ENCODE measurements around the gene NEK10. TPM values are rescaled to one million over a fixed set of nuclear protein-coding genes. Genes with fewer than 3 reads are reported as not detected.

Gene NEK10
- total RNA-seq, 4 donors from 2014 or later = 1.6 to 2.6 (median 2.0) TPM

DNA sequence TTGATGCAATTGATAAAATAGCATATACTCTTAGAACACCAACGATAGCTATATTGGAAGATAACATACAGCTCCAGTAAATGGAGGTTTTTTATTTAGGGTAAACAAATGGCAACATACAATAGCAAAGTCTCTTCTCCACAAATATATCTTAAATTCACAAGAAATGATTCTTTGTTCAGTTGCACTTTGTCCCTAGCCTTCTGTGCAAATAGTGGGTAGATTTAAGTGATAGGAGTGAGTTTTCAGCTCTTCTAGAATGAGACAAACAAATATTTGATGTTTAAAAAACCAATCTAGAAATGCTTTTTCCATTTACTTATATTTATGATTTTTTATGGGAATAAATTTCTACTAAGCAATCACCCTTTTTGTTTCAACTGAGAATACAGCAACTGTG is 253.8 kb downstream of the NEK10 start:
- H3K36me3 ChIP-seq = no peaks in the 10 kb centered on the region
- H3K4me1 ChIP-seq = no peaks in the 10 kb centered on the region
- H3K27ac ChIP-seq = no peak overlapping the region
- H3K27me3 ChIP-seq = no peaks in the 10 kb centered on the region
- no peak overlapping the region for H3K4me3 ChIP-seq (replicated peaks in 1 of 3)
- no peak for DNase-seq
- intact Hi-C loops (cut with DNase I) = no loop called here
- TF ChIP-seq, protein P1, sequence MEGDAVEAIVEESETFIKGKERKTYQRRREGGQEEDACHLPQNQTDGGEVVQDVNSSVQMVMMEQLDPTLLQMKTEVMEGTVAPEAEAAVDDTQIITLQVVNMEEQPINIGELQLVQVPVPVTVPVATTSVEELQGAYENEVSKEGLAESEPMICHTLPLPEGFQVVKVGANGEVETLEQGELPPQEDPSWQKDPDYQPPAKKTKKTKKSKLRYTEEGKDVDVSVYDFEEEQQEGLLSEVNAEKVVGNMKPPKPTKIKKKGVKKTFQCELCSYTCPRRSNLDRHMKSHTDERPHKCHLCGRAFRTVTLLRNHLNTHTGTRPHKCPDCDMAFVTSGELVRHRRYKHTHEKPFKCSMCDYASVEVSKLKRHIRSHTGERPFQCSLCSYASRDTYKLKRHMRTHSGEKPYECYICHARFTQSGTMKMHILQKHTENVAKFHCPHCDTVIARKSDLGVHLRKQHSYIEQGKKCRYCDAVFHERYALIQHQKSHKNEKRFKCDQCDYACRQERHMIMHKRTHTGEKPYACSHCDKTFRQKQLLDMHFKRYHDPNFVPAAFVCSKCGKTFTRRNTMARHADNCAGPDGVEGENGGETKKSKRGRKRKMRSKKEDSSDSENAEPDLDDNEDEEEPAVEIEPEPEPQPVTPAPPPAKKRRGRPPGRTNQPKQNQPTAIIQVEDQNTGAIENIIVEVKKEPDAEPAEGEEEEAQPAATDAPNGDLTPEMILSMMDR (IDR thresholded peaks at IDR 0.05) = no peak
- no peak for TF ChIP-seq POLR2A (IDR thresholded peaks at IDR 0.05)
- H3K9me3 ChIP-seq = no peaks in the 10 kb centered on the region
- 88 to 95% methylated on average over 1 of the region's 1 CpG for WGBS, 2 donors

DNA sequence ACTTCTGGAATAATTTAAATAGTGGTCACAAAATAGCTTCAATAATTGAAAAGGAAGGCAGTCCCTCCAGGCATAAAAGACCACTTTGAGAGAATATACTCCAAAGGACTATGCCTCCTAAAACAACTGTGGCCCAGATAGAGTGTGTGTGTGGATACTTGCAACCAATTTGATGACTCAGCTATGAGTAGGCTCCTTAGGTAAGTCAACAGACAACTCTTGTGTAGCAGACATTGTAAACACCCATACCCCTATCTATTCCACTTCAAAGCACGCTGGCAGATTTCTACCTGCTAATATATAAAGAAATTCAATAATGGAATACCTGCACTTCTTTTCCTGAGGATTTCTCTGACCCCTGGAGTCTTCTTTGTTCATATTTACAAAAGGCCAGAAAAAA is 254.5 kb downstream of the NEK10 start:
- WGBS, 2 donors = 39 to 53% methylated on average over 1 of the region's 1 CpG
- Histone ChIP-seq H3K27me3 (no peaks in the 10 kb centered on the region), H3K36me3 (no peaks in the 10 kb centered on the region), H3K27ac (no peak overlapping the region), H3K4me3 (replicated peaks in 1 of 3) (no peak overlapping the region), H3K4me1 (no peaks in the 10 kb centered on the region), H3K9me3 (no peaks in the 10 kb centered on the region)
- TF ChIP-seq, protein P1 (IDR thresholded peaks at IDR 0.05) = no peak
- TF ChIP-seq POLR2A (IDR thresholded peaks at IDR 0.05) = no peak
- intact Hi-C loops (cut with DNase I) = no loop called here
- DNase-seq = no peak

- no peaks in the 10 kb centered on the region for H3K9me3 ChIP-seq
- no peaks in the 10 kb centered on the region for H3K27me3 ChIP-seq
- no peaks in the 10 kb centered on the region for H3K4me1 ChIP-seq
- intact Hi-C loops (cut with DNase I) = no loop called here
- no peak for DNase-seq
- WGBS, 2 donors = 88 to 90% methylated on average over 2 of the region's 2 CpGs
- TF ChIP-seq, protein P1 (IDR thresholded peaks at IDR 0.05) = no peak
- TF ChIP-seq POLR2A (IDR thresholded peaks at IDR 0.05) = no peak
- H3K36me3 ChIP-seq = no peaks in the 10 kb centered on the region
- H3K4me3 ChIP-seq (replicated peaks in 1 of 3) = no peak overlapping the region
- H3K27ac ChIP-seq = no peak overlapping the region
Observed at GRCh38 chr3:27114129-27114528, 255.1 kb downstream of the NEK10 start.

- Histone ChIP-seq H3K27ac (no peak overlapping the region), H3K36me3 (no peaks in the 10 kb centered on the region), H3K27me3 (no peaks in the 10 kb centered on the region), H3K4me3 (replicated peaks in 1 of 3) (no peak overlapping the region), H3K9me3 (no peaks in the 10 kb centered on the region), H3K4me1 (no peaks in the 10 kb centered on the region)
- no peak for TF ChIP-seq POLR2A (IDR thresholded peaks at IDR 0.05)
- TF ChIP-seq, protein P1 (IDR thresholded peaks at IDR 0.05) = no peak
- intact Hi-C loops (cut with DNase I) = no loop called here
- no peak for DNase-seq
- WGBS, 2 donors = 97 to 98% methylated on average over 3 of the region's 3 CpGs
Observed at GRCh38 chr3:27110020-27110419, 259.2 kb downstream of the NEK10 start.

GRCh38 chr3:27108322-27108721 is 260.9 kb downstream of the NEK10 start:
- 93 to 94% methylated on average over 4 of the region's 4 CpGs for WGBS, 2 donors
- no peaks in the 10 kb centered on the region for H3K4me1 ChIP-seq
- no peak overlapping the region for H3K27ac ChIP-seq
- intact Hi-C loops (cut with DNase I) = no loop called here
- no peak for TF ChIP-seq POLR2A (IDR thresholded peaks at IDR 0.05)
- TF ChIP-seq, protein P1 (IDR thresholded peaks at IDR 0.05) = no peak
- DNase-seq = no peak
- H3K27me3 ChIP-seq = no peaks in the 10 kb centered on the region
- H3K9me3 ChIP-seq = no peaks in the 10 kb centered on the region
- H3K36me3 ChIP-seq = no peaks in the 10 kb centered on the region
- H3K4me3 ChIP-seq (replicated peaks in 1 of 3) = no peak overlapping the region

All from thyroid gland (tissue), 4 donors.